ENCODE results near the gene PYDC2.
"Not testable (repeated sequence)": the region's sequence is repeated elsewhere in the genome, so short reads cannot be mapped to it uniquely, and the experiment has no call there.

The PYDC2 gene

GRCh38 chr3:191455257-191455952 is 5.6 kb upstream of the PYDC2 start:
- Histone ChIP-seq H3K27ac (ENCODE audit: insufficient read depth in 1 of 2, low read depth in 1 of 2, low read length in 2 of 2, poor library complexity in 1 of 2, severe bottlenecking in 2 of 2) (no peak overlapping the region), H3K27me3 (replicated peaks in 2 of 5; ENCODE audit: control insufficient read depth in 4 of 5, insufficient read depth in 5 of 5, low read length in 4 of 5) (no peaks in the 10 kb centered on the region), H3K36me3 (ENCODE audit: control insufficient read depth in 4 of 4, insufficient read depth in 4 of 4, low read length in 3 of 4) (no peaks in the 10 kb centered on the region), H3K4me3 (ENCODE audit: control insufficient read depth in 1 of 7, extremely low read depth in 1 of 7, insufficient read depth in 4 of 7, low read depth in 2 of 7, low read length in 6 of 7) (no peak overlapping the region), H3K4me1 (ENCODE audit: control extremely low read depth in 1 of 4, control insufficient read depth in 4 of 4, insufficient read depth in 4 of 4, low read length in 3 of 4) (no peaks in the 10 kb centered on the region), H3K9me3 (ENCODE audit: control extremely low read depth in 1 of 5, control insufficient read depth in 4 of 5, insufficient read depth in 2 of 5, low read depth in 1 of 5, low read length in 4 of 5) (no peaks in the 10 kb centered on the region)
- no CpG with 5 or more reads among the region's 3 CpGs for WGBS (ENCODE audit: insufficient coverage)
- ChIA-PET CTCF (interaction anchor here (0.6 kb wide), 1 partner anchor 1028 kb away, joined by 3 read pairs; no protein-coding TSS in a partner anchor), POLR2A (no interaction called here)
- no peak for DNase-seq

GRCh38 chr3:191460360-191460759 is 603 bp upstream of the PYDC2 start:
- Histone ChIP-seq H3K27ac (ENCODE audit: insufficient read depth in 1 of 2, low read depth in 1 of 2, low read length in 2 of 2, poor library complexity in 1 of 2, severe bottlenecking in 2 of 2) (no peak overlapping the region), H3K27me3 (replicated peaks in 2 of 5; ENCODE audit: control insufficient read depth in 4 of 5, insufficient read depth in 5 of 5, low read length in 4 of 5) (no peaks in the 10 kb centered on the region), H3K4me3 (ENCODE audit: control insufficient read depth in 1 of 7, extremely low read depth in 1 of 7, insufficient read depth in 4 of 7, low read depth in 2 of 7, low read length in 6 of 7) (no peak overlapping the region), H3K4me1 (ENCODE audit: control extremely low read depth in 1 of 4, control insufficient read depth in 4 of 4, insufficient read depth in 4 of 4, low read length in 3 of 4) (no peaks in the 10 kb centered on the region), H3K9me3 (ENCODE audit: control extremely low read depth in 1 of 5, control insufficient read depth in 4 of 5, insufficient read depth in 2 of 5, low read depth in 1 of 5, low read length in 4 of 5) (no peaks in the 10 kb centered on the region), H3K36me3 (ENCODE audit: control insufficient read depth in 4 of 4, insufficient read depth in 4 of 4, low read length in 3 of 4) (no peaks in the 10 kb centered on the region)
- DNase-seq = no peak
- 95% methylated on average over 2 of the region's 2 CpGs for WGBS (ENCODE audit: insufficient coverage)
- ChIA-PET CTCF (no interaction called here), POLR2A (no interaction called here)

- ChIA-PET CTCF (no interaction called here), POLR2A (no interaction called here)
- no peaks in the 10 kb centered on the region for H3K27me3 ChIP-seq (replicated peaks in 2 of 5; ENCODE audit: control insufficient read depth in 4 of 5, insufficient read depth in 5 of 5, low read length in 4 of 5)
- H3K4me3 ChIP-seq (ENCODE audit: control insufficient read depth in 1 of 7, extremely low read depth in 1 of 7, insufficient read depth in 4 of 7, low read depth in 2 of 7, low read length in 6 of 7) = no peak overlapping the region
- H3K4me1 ChIP-seq (ENCODE audit: control extremely low read depth in 1 of 4, control insufficient read depth in 4 of 4, insufficient read depth in 4 of 4, low read length in 3 of 4) = no peaks in the 10 kb centered on the region
- H3K9me3 ChIP-seq (ENCODE audit: control extremely low read depth in 1 of 5, control insufficient read depth in 4 of 5, insufficient read depth in 2 of 5, low read depth in 1 of 5, low read length in 4 of 5) = no peaks in the 10 kb centered on the region
- no peak for DNase-seq
- H3K36me3 ChIP-seq (ENCODE audit: control insufficient read depth in 4 of 4, insufficient read depth in 4 of 4, low read length in 3 of 4) = no peaks in the 10 kb centered on the region
- no peak overlapping the region for H3K27ac ChIP-seq (ENCODE audit: insufficient read depth in 1 of 2, low read depth in 1 of 2, low read length in 2 of 2, poor library complexity in 1 of 2, severe bottlenecking in 2 of 2)
These were observed 9.1 kb downstream of the PYDC2 start for GRCh38 chr3:191470080-191470479.

GRCh38 chr3:191470545-191470944 is 9.6 kb downstream of the PYDC2 start:
- no peaks in the 10 kb centered on the region for H3K36me3 ChIP-seq (ENCODE audit: control insufficient read depth in 4 of 4, insufficient read depth in 4 of 4, low read length in 3 of 4)
- CTCF ChIA-PET = no interaction called here

GRCh38 chr3:191473661-191474198 is 12.8 kb downstream of the PYDC2 start:
- no peak for DNase-seq
- no peak overlapping the region for H3K4me3 ChIP-seq (ENCODE audit: control insufficient read depth in 1 of 7, extremely low read depth in 1 of 7, insufficient read depth in 4 of 7, low read depth in 2 of 7, low read length in 6 of 7)
- no peaks in the 10 kb centered on the region for H3K27me3 ChIP-seq (replicated peaks in 2 of 5; ENCODE audit: control insufficient read depth in 4 of 5, insufficient read depth in 5 of 5, low read length in 4 of 5)
- POLR2A ChIA-PET = no interaction called here
- H3K9me3 ChIP-seq (ENCODE audit: control extremely low read depth in 1 of 5, control insufficient read depth in 4 of 5, insufficient read depth in 2 of 5, low read depth in 1 of 5, low read length in 4 of 5) = no peaks in the 10 kb centered on the region
- WGBS (ENCODE audit: insufficient coverage) = 60% methylated on average over 1 of the region's 4 CpGs
- CTCF ChIA-PET = interaction anchor here (1.4 kb wide), 1 partner anchor 9 kb away, joined by 3 read pairs; no protein-coding TSS in a partner anchor
- no peaks in the 10 kb centered on the region for H3K4me1 ChIP-seq (ENCODE audit: control extremely low read depth in 1 of 4, control insufficient read depth in 4 of 4, insufficient read depth in 4 of 4, low read length in 3 of 4)
- H3K27ac ChIP-seq (ENCODE audit: insufficient read depth in 1 of 2, low read depth in 1 of 2, low read length in 2 of 2, poor library complexity in 1 of 2, severe bottlenecking in 2 of 2) = no peak overlapping the region
- no peaks in the 10 kb centered on the region for H3K36me3 ChIP-seq (ENCODE audit: control insufficient read depth in 4 of 4, insufficient read depth in 4 of 4, low read length in 3 of 4)

More at GRCh38 chr3:191470545-191470944, 9.6 kb downstream of the PYDC2 start:
- WGBS (ENCODE audit: insufficient coverage) = 80% methylated on average over 1 of the region's 2 CpGs
- no peak for DNase-seq
- Histone ChIP-seq H3K9me3 (ENCODE audit: control extremely low read depth in 1 of 5, control insufficient read depth in 4 of 5, insufficient read depth in 2 of 5, low read depth in 1 of 5, low read length in 4 of 5) (no peaks in the 10 kb centered on the region), H3K4me1 (ENCODE audit: control extremely low read depth in 1 of 4, control insufficient read depth in 4 of 4, insufficient read depth in 4 of 4, low read length in 3 of 4) (no peaks in the 10 kb centered on the region), H3K27me3 (replicated peaks in 2 of 5; ENCODE audit: control insufficient read depth in 4 of 5, insufficient read depth in 5 of 5, low read length in 4 of 5) (no peaks in the 10 kb centered on the region), H3K27ac (ENCODE audit: insufficient read depth in 1 of 2, low read depth in 1 of 2, low read length in 2 of 2, poor library complexity in 1 of 2, severe bottlenecking in 2 of 2) (no peak overlapping the region), H3K4me3 (ENCODE audit: control insufficient read depth in 1 of 7, extremely low read depth in 1 of 7, insufficient read depth in 4 of 7, low read depth in 2 of 7, low read length in 6 of 7) (no peak overlapping the region)
- POLR2A ChIA-PET = no interaction called here

- no peak overlapping the region for H3K4me3 ChIP-seq (ENCODE audit: control insufficient read depth in 1 of 7, extremely low read depth in 1 of 7, insufficient read depth in 4 of 7, low read depth in 2 of 7, low read length in 6 of 7)
- no peak overlapping the region for H3K27ac ChIP-seq (ENCODE audit: insufficient read depth in 1 of 2, low read depth in 1 of 2, low read length in 2 of 2, poor library complexity in 1 of 2, severe bottlenecking in 2 of 2)
- no peaks in the 10 kb centered on the region for H3K4me1 ChIP-seq (ENCODE audit: control extremely low read depth in 1 of 4, control insufficient read depth in 4 of 4, insufficient read depth in 4 of 4, low read length in 3 of 4)
- no peaks in the 10 kb centered on the region for H3K9me3 ChIP-seq (ENCODE audit: control extremely low read depth in 1 of 5, control insufficient read depth in 4 of 5, insufficient read depth in 2 of 5, low read depth in 1 of 5, low read length in 4 of 5)
- no peak for DNase-seq
- ChIA-PET CTCF (no interaction called here), POLR2A (no interaction called here)
- no peaks in the 10 kb centered on the region for H3K27me3 ChIP-seq (replicated peaks in 2 of 5; ENCODE audit: control insufficient read depth in 4 of 5, insufficient read depth in 5 of 5, low read length in 4 of 5)
- 70% methylated on average over 3 of the region's 4 CpGs for WGBS (ENCODE audit: insufficient coverage)
- no peaks in the 10 kb centered on the region for H3K36me3 ChIP-seq (ENCODE audit: control insufficient read depth in 4 of 4, insufficient read depth in 4 of 4, low read length in 3 of 4)
These were observed 15.3 kb downstream of the PYDC2 start for GRCh38 chr3:191476066-191476772.

GRCh38 chr3:191483994-191484393 is 23.0 kb downstream of the PYDC2 start:
- H3K36me3 ChIP-seq (ENCODE audit: control insufficient read depth in 4 of 4, insufficient read depth in 4 of 4, low read length in 3 of 4); POLR2A ChIA-PET; H3K27me3 ChIP-seq (replicated peaks in 2 of 5; ENCODE audit: control insufficient read depth in 4 of 5, insufficient read depth in 5 of 5, low read length in 4 of 5); DNase-seq; H3K27ac ChIP-seq (ENCODE audit: insufficient read depth in 1 of 2, low read depth in 1 of 2, low read length in 2 of 2, poor library complexity in 1 of 2, severe bottlenecking in 2 of 2); H3K9me3 ChIP-seq (ENCODE audit: control extremely low read depth in 1 of 5, control insufficient read depth in 4 of 5, insufficient read depth in 2 of 5, low read depth in 1 of 5, low read length in 4 of 5); H3K4me3 ChIP-seq (ENCODE audit: control insufficient read depth in 1 of 7, extremely low read depth in 1 of 7, insufficient read depth in 4 of 7, low read depth in 2 of 7, low read length in 6 of 7); CTCF ChIA-PET; H3K4me1 ChIP-seq (ENCODE audit: control extremely low read depth in 1 of 4, control insufficient read depth in 4 of 4, insufficient read depth in 4 of 4, low read length in 3 of 4): not testable (repeated sequence)
- 88% methylated on average over 1 of the region's 2 CpGs for WGBS (ENCODE audit: insufficient coverage)

All from common myeloid progenitor, CD34-positive (primary cell).